ENCODE results near the gene ARNT2.

Gene ARNT2

GRCh38 chr15:80471881-80472280 is 67.7 kb downstream of the ARNT2 start:
- no peaks in the 10 kb centered on the region for H3K4me1 ChIP-seq (ENCODE audit: low read length)
- no peaks in the 10 kb centered on the region for H3K36me3 ChIP-seq (replicated peaks; ENCODE audit: insufficient read depth, low read length)
- no peaks in the 10 kb centered on the region for H3K79me2 ChIP-seq (ENCODE audit: low read length)
- H4K20me1 ChIP-seq (ENCODE audit: insufficient read depth, low read length), result no peaks in the 10 kb centered on the region
- no peak overlapping the region for H3K9ac ChIP-seq (ENCODE audit: low read length)
- H3K9me2 ChIP-seq (replicated peaks; ENCODE audit: insufficient read depth, low read length), result no peaks in the 10 kb centered on the region
- no peak overlapping the region for H2AFZ ChIP-seq (ENCODE audit: low read length)
- H3F3A ChIP-seq (ENCODE audit: insufficient read depth, low read length), result no peaks in the 10 kb centered on the region
- TF ChIP-seq EZH2phosphoT487 (IDR thresholded peaks at IDR 0.05; ENCODE audit: low read length), result no peak
- TF ChIP-seq CTCF (IDR thresholded peaks at IDR 0.05; ENCODE audit: low read length), result no peak
- TF ChIP-seq EZH2 (optimal IDR thresholded peaks at IDR 0.05; ENCODE audit: low read depth, low read length), result no peak
- H3K27me3 ChIP-seq (replicated peaks; ENCODE audit: insufficient read depth, low read length), result no peaks in the 10 kb centered on the region
- no peak for DNase-seq
- no peak overlapping the region for H3K4me2 ChIP-seq (ENCODE audit: low read depth, low read length)
- no peaks in the 10 kb centered on the region for H3K9me3 ChIP-seq (replicated peaks; ENCODE audit: insufficient read depth, low read length)
- no peak overlapping the region for H3K27ac ChIP-seq (ENCODE audit: low read length)
- H3K4me3 ChIP-seq (ENCODE audit: low read length), result no peak overlapping the region

- H3K27me3 ChIP-seq (replicated peaks; ENCODE audit: insufficient read depth, low read length), result no peaks in the 10 kb centered on the region
- no peak for DNase-seq
- no peaks in the 10 kb centered on the region for H3K4me1 ChIP-seq (ENCODE audit: low read length)
- no peak overlapping the region for H3K4me3 ChIP-seq (ENCODE audit: low read length)
- no peaks in the 10 kb centered on the region for H4K20me1 ChIP-seq (ENCODE audit: insufficient read depth, low read length)
- H3K36me3 ChIP-seq (replicated peaks; ENCODE audit: insufficient read depth, low read length), result no peaks in the 10 kb centered on the region
- no peaks in the 10 kb centered on the region for H3K9me2 ChIP-seq (replicated peaks; ENCODE audit: insufficient read depth, low read length)
- H2AFZ ChIP-seq (ENCODE audit: low read length), result no peak overlapping the region
- no peaks in the 10 kb centered on the region for H3K79me2 ChIP-seq (ENCODE audit: low read length)
- TF ChIP-seq EZH2phosphoT487 (IDR thresholded peaks at IDR 0.05; ENCODE audit: low read length), result no peak
- no peak overlapping the region for H3K9ac ChIP-seq (ENCODE audit: low read length)
- H3K27ac ChIP-seq (ENCODE audit: low read length), result no peak overlapping the region
- H3K9me3 ChIP-seq (replicated peaks; ENCODE audit: insufficient read depth, low read length), result no peaks in the 10 kb centered on the region
- no peak overlapping the region for H3K4me2 ChIP-seq (ENCODE audit: low read depth, low read length)
- H3F3A ChIP-seq (ENCODE audit: insufficient read depth, low read length), result no peaks in the 10 kb centered on the region
Measured at GRCh38 chr15:80473286-80474223, 69.4 kb downstream of the ARNT2 start.

GRCh38 chr15:80474224-80475215 is 70.3 kb downstream of the ARNT2 start:
- Histone ChIP-seq H3K9me3 (replicated peaks; ENCODE audit: insufficient read depth, low read length) (no peaks in the 10 kb centered on the region), H3K36me3 (replicated peaks; ENCODE audit: insufficient read depth, low read length) (no peaks in the 10 kb centered on the region), H3F3A (ENCODE audit: insufficient read depth, low read length) (no peaks in the 10 kb centered on the region), H3K27me3 (replicated peaks; ENCODE audit: insufficient read depth, low read length) (no peaks in the 10 kb centered on the region), H3K27ac (ENCODE audit: low read length) (no peak overlapping the region), H3K9ac (ENCODE audit: low read length) (no peak overlapping the region), H2AFZ (ENCODE audit: low read length) (no peak overlapping the region), H3K9me2 (replicated peaks; ENCODE audit: insufficient read depth, low read length) (no peaks in the 10 kb centered on the region), H3K79me2 (ENCODE audit: low read length) (no peaks in the 10 kb centered on the region), H3K4me2 (ENCODE audit: low read depth, low read length) (no peak overlapping the region), H4K20me1 (ENCODE audit: insufficient read depth, low read length) (no peaks in the 10 kb centered on the region), H3K4me1 (ENCODE audit: low read length) (no peaks in the 10 kb centered on the region), H3K4me3 (ENCODE audit: low read length) (no peak overlapping the region)
- TF ChIP-seq EZH2phosphoT487 (IDR thresholded peaks at IDR 0.05; ENCODE audit: low read length), result no peak
- TF ChIP-seq EZH2 (optimal IDR thresholded peaks at IDR 0.05; ENCODE audit: low read depth, low read length), result no peak
- DNase-seq, result no peak

GRCh38 chr15:80475572-80475971 is 71.4 kb downstream of the ARNT2 start:
- H3K27ac ChIP-seq (ENCODE audit: low read length), result no peak overlapping the region
- DNase-seq, result no peak
- H3K9ac ChIP-seq (ENCODE audit: low read length), result no peak overlapping the region
- TF ChIP-seq CTCF (IDR thresholded peaks at IDR 0.05; ENCODE audit: low read length) (peak; percentile 31), EZH2phosphoT487 (IDR thresholded peaks at IDR 0.05; ENCODE audit: low read length) (no peak)
- no peaks in the 10 kb centered on the region for H3K27me3 ChIP-seq (replicated peaks; ENCODE audit: insufficient read depth, low read length)
- no peaks in the 10 kb centered on the region for H3K9me3 ChIP-seq (replicated peaks; ENCODE audit: insufficient read depth, low read length)
- H3K4me1 ChIP-seq (ENCODE audit: low read length), result no peaks in the 10 kb centered on the region
- H3K79me2 ChIP-seq (ENCODE audit: low read length), result no peaks in the 10 kb centered on the region
- H4K20me1 ChIP-seq (ENCODE audit: insufficient read depth, low read length), result no peaks in the 10 kb centered on the region
- H2AFZ ChIP-seq (ENCODE audit: low read length), result no peak overlapping the region
- H3F3A ChIP-seq (ENCODE audit: insufficient read depth, low read length), result no peaks in the 10 kb centered on the region
- no peaks in the 10 kb centered on the region for H3K9me2 ChIP-seq (replicated peaks; ENCODE audit: insufficient read depth, low read length)
- no peak overlapping the region for H3K4me3 ChIP-seq (ENCODE audit: low read length)
- no peak overlapping the region for H3K4me2 ChIP-seq (ENCODE audit: low read depth, low read length)
- no peaks in the 10 kb centered on the region for H3K36me3 ChIP-seq (replicated peaks; ENCODE audit: insufficient read depth, low read length)
